ENCODE data around the gene FUCA1. TPM values are rescaled to one million over a fixed set of nuclear protein-coding genes. Genes with fewer than 3 reads are reported as not detected.
"Not testable (repeated sequence)": the region's sequence is repeated elsewhere in the genome, so short reads cannot be mapped to it uniquely, and the experiment has no call there.

FUCA1 gene
- 10 to 100 TPM; 22.0 to 29.9 (median 23.7) TPM for polyA plus RNA-seq (ENCODE audit: insufficient read depth in 1 of 5, insufficient read length in 5 of 5, low replicate concordance in 1 of 5)
- long read RNA-seq, donor 1, transcript FUCA1-201 (8 exons, 2,047 nt): major isoform, 14 of 14 reads
- long read RNA-seq, donor 1, partial matches to known transcripts: 0 of 14 reads
- long read RNA-seq, donor 1, other reads (novel, unspliced or antisense): 0 of 14 reads
- long read RNA-seq, donor 2, partial matches to known transcripts: 0 of 2 reads
- long read RNA-seq, donor 2, other reads (novel, unspliced or antisense): 0 of 2 reads
- long read RNA-seq, donor 3, transcript FUCA1-201 (8 exons, 2,047 nt): major isoform, 11 of 11 reads
- long read RNA-seq, donor 3, partial matches to known transcripts: 0 of 11 reads
- long read RNA-seq, donor 3, other reads (novel, unspliced or antisense): 0 of 11 reads
- long read RNA-seq, donor 4, partial matches to known transcripts: 6 of 9 reads
- long read RNA-seq, donor 4, other reads (novel, unspliced or antisense): 0 of 9 reads
- long read RNA-seq, donor 5, transcript FUCA1-201 (8 exons, 2,047 nt): major isoform, 15 of 24 reads
- long read RNA-seq, donor 5, partial matches to known transcripts: 9 of 24 reads
- long read RNA-seq, donor 5, other reads (novel, unspliced or antisense): 0 of 24 reads
- long read RNA-seq, donor 6, transcript FUCA1-201 (8 exons, 2,047 nt): major isoform, 13 of 13 reads
- long read RNA-seq, donor 6, partial matches to known transcripts: 0 of 13 reads
- long read RNA-seq, donor 6, other reads (novel, unspliced or antisense): 0 of 13 reads
- long read RNA-seq, donor 7, transcript FUCA1-201 (8 exons, 2,047 nt): major isoform, 10 of 10 reads
- long read RNA-seq, donor 7, partial matches to known transcripts: 0 of 10 reads
- long read RNA-seq, donor 7, other reads (novel, unspliced or antisense): 0 of 10 reads
- long read RNA-seq, donor 8, transcript FUCA1-201 (8 exons, 2,047 nt): major isoform, 7 of 7 reads
- long read RNA-seq, donor 8, partial matches to known transcripts: 0 of 7 reads
- long read RNA-seq, donor 8, other reads (novel, unspliced or antisense): 0 of 7 reads

- DNase-seq: peak; percentile 93
Observed at GRCh38 chr1:23867895-23868556, at the start of gene FUCA1. Gene FUCA1, minus strand, starts transcription at chr1:23868290. Its CDS starts 4 bp downstream, at chr1:23868286.

- peak; percentile 47 to 49 for DNase-seq
Observed at GRCh38 chr1:23916209-23917131, 48.4 kb upstream of the FUCA1 start.

GRCh38 chr1:23915466-23915865, 47.4 kb upstream of the FUCA1 start:
- DNase-seq: no peak

- no peak for DNase-seq
Observed at GRCh38 chr1:23914921-23915320, 46.8 kb upstream of the FUCA1 start.

- no peak for DNase-seq
Observed at GRCh38 chr1:23913212-23913880, 45.3 kb upstream of the FUCA1 start, which contains the start of gene CNR2. Gene CNR2, minus strand, starts transcription at chr1:23913362. Its CDS starts 37,745 bp downstream, at chr1:23875617.

GRCh38 chr1:23911921-23912320, 43.8 kb upstream of the FUCA1 start:
- DNase-seq: no peak

GRCh38 chr1:23910553-23911246, 42.6 kb upstream of the FUCA1 start:
- DNase-seq: no peak

- DNase-seq: no peak
Observed at GRCh38 chr1:23910144-23910543, 42.1 kb upstream of the FUCA1 start.

GRCh38 chr1:23909412-23909811, 41.3 kb upstream of the FUCA1 start:
- DNase-seq: no peak

GRCh38 chr1:23908453-23909341, 40.6 kb upstream of the FUCA1 start:
- no peak for DNase-seq

GRCh38 chr1:23906731-23907130, 38.6 kb upstream of the FUCA1 start:
- DNase-seq: no peak

GRCh38 chr1:23905461-23906025, 37.5 kb upstream of the FUCA1 start:
- no peak for DNase-seq

- DNase-seq: no peak
Observed at GRCh38 chr1:23904748-23905357, 36.8 kb upstream of the FUCA1 start.

GRCh38 chr1:23903754-23904153, 35.7 kb upstream of the FUCA1 start:
- no peak for DNase-seq

GRCh38 chr1:23902321-23903278, 34.5 kb upstream of the FUCA1 start:
- peak; percentile 26 to 44 for DNase-seq

GRCh38 chr1:23900017-23900416, 31.9 kb upstream of the FUCA1 start:
- not testable (repeated sequence) for DNase-seq
